Kidney (tissue), 14 donors: ENCODE results near the gene APLNR. TPM values are rescaled to one million over a fixed set of nuclear protein-coding genes. Genes with fewer than 3 reads are reported as not detected.

Experiments
- DNase-seq, 5 donors: peaks; one replicate each; pipeline ENCODE4 v3.0.0-alpha.2; 2013 to 2020
- FAIRE-seq: peaks from 2 replicates; lab custom pipeline; 2012; peaks lifted over from hg19 to GRCh38; lab: Jason Lieb, UNC
- H3K27ac ChIP-seq, 2 donors: one replicate each; pipeline ENCODE4 v1.7.0; 2013; ENCODE audit warnings: low read depth in 2 of 2, low read length in 2 of 2, inconsistent platforms in 1 of 2
- H3K27me3 ChIP-seq: one replicate; pipeline ENCODE4 v1.7.1; 2013; ENCODE audit warnings: low read length, inconsistent platforms; ENCODE audit not compliant: control insufficient read depth, insufficient read depth
- H3K36me3 ChIP-seq, 3 donors: one replicate each; pipeline versions ENCODE4 v1.7.0 to v1.7.1; 2013; ENCODE audit warnings: low read length in 3 of 3, control low read depth in 1 of 3, inconsistent platforms in 1 of 3; ENCODE audit not compliant: insufficient read depth in 3 of 3, control insufficient read depth in 2 of 3
- H3K4me1 ChIP-seq, 3 donors: one replicate each; pipeline versions ENCODE4 v1.7.0 to v1.7.1; 2013; ENCODE audit warnings: low read length in 3 of 3, inconsistent platforms in 1 of 3, low read depth in 1 of 3; ENCODE audit not compliant: control insufficient read depth in 2 of 3, insufficient read depth in 2 of 3
- H3K4me3 ChIP-seq, 3 donors: one replicate each; pipeline versions ENCODE4 v1.7.0 to v1.8.1; 2013; ENCODE audit warnings: low read length in 3 of 3, control low read depth in 1 of 3, inconsistent platforms in 1 of 3
- H3K9ac ChIP-seq, 3 donors: one replicate each; pipeline versions ENCODE4 v1.7.0 to v1.7.1; 2013; ENCODE audit warnings: low read length in 3 of 3, control low read depth in 1 of 3, inconsistent platforms in 1 of 3
- H3K9me3 ChIP-seq, 3 donors: one replicate each; pipeline versions ENCODE4 v1.7.0 to v1.7.1; 2013; ENCODE audit warnings: low read length in 3 of 3, control low read depth in 1 of 3, inconsistent platforms in 1 of 3; ENCODE audit not compliant: control insufficient read depth in 2 of 3, insufficient read depth in 1 of 3
- intact Hi-C: fragments of 100-400 bp; cut with DNase I; formaldehyde crosslinking; loops from one replicate; pipeline ENCODE4 v1.11.1; 2022
- polyA plus RNA-seq: library from polyadenylated mRNA; stranded (reverse); fragments of 350-450 nt; fragmentation: Illumina TruSeq; extraction: RNeasy Lipid Tissue Mini Kit (QIAGEN cat#74804); gene quantifications from one replicate; pipeline ENCODE4 v1.2.3, GENCODE V29; 2014; ENCODE audit warnings: low read depth, low replicate concordance; ENCODE audit not compliant: insufficient read depth
- total RNA-seq: library from RNA; stranded (reverse); fragmentation: NEBNext Ultra II Directional; extraction: Animal tissue kit (Norgen Biotek cat#: 25700); gene quantifications from one replicate; pipeline ENCODE4 v1.2.1, GENCODE V29; 2021
- TF ChIP-seq, protein P1 (sequence below): IDR thresholded peaks from 3 replicates; pipeline ENCODE4 v1.5.1; 2012; ENCODE audit warnings: mild to moderate bottlenecking, moderate library complexity, borderline replicate concordance; ENCODE audit not compliant: insufficient read depth; ENCODE audit errors: extremely low read depth
- donor health status: control.
- donor health status: control.
- donor health status: control.
- donor health status: control.
- donor health status: control.
- donor health status: DM: yes; HTN: yes; CAD: no.
- donor health status: Normal renal cell carcinoma (clear cell type).

The APLNR gene
- total and polyA plus RNA-seq, 2 donors from 2014 or later: 5.3 to 16.6 TPM

DNA sequence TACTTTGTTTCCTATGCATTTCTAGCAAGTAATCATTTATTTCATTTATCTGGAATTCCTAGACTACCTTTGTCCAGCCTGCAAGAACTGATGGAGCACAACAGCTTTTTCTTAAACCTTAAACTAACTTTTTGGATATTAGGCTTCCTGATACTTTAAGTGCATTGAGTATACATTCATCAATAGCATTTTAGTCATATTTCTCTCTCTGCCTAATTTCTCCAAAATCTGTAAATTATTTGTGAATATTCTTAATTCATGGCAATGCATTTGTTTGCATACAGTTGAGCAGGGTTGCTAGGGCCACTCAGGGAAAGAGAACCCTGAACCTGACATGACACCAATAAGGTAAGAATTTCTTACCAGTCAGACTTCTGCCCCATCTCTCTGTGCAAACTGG is 29.1 kb upstream of the APLNR start:
- FAIRE-seq (no peak), DNase-seq (no peak)
- H3K4me3 ChIP-seq: no peak overlapping the region
- H3K27ac ChIP-seq: no peak overlapping the region
- H3K9me3 ChIP-seq: no peaks in the 10 kb centered on the region
- no peak overlapping the region for H3K9ac ChIP-seq
- TF ChIP-seq, protein P1, sequence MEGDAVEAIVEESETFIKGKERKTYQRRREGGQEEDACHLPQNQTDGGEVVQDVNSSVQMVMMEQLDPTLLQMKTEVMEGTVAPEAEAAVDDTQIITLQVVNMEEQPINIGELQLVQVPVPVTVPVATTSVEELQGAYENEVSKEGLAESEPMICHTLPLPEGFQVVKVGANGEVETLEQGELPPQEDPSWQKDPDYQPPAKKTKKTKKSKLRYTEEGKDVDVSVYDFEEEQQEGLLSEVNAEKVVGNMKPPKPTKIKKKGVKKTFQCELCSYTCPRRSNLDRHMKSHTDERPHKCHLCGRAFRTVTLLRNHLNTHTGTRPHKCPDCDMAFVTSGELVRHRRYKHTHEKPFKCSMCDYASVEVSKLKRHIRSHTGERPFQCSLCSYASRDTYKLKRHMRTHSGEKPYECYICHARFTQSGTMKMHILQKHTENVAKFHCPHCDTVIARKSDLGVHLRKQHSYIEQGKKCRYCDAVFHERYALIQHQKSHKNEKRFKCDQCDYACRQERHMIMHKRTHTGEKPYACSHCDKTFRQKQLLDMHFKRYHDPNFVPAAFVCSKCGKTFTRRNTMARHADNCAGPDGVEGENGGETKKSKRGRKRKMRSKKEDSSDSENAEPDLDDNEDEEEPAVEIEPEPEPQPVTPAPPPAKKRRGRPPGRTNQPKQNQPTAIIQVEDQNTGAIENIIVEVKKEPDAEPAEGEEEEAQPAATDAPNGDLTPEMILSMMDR: no peak
- intact Hi-C loops: no loop called here
- H3K27me3 ChIP-seq: no peaks in the 10 kb centered on the region
- peaks cover 0 to 5% (median 0%) of the 10 kb centered on the region in 3 donors for H3K4me1 ChIP-seq
- H3K36me3 ChIP-seq: no peaks in the 10 kb centered on the region

DNA sequence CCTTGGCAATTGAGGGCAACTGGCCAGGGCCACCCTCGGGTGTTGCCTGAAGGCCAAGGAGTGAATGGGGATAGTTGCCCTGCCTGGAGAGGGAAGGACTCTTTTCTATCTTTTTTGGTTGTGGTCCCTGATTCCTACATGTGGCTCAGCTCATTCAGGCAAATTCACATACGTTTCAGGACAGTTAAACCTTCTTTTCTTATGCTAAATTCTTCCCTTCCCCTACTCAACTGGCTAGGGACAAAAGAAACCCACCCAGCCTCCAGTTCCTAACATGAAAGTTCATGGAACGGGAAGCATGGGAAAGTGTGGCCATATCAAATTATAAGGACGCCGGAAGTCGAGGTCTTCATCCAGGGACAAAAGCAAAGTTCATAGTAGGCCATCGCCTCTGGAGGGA is 26.3 kb upstream of the APLNR start:
- Histone ChIP-seq H3K9ac (no peak overlapping the region), H3K4me1 (no peaks in the 10 kb centered on the region), H3K27me3 (no peaks in the 10 kb centered on the region), H3K4me3 (no peak overlapping the region), H3K36me3 (no peaks in the 10 kb centered on the region), H3K27ac (no peak overlapping the region), H3K9me3 (no peaks in the 10 kb centered on the region)
- DNase-seq (no peak), FAIRE-seq (no peak)
- intact Hi-C loops: no loop called here
- TF ChIP-seq, protein P1: no peak

DNA sequence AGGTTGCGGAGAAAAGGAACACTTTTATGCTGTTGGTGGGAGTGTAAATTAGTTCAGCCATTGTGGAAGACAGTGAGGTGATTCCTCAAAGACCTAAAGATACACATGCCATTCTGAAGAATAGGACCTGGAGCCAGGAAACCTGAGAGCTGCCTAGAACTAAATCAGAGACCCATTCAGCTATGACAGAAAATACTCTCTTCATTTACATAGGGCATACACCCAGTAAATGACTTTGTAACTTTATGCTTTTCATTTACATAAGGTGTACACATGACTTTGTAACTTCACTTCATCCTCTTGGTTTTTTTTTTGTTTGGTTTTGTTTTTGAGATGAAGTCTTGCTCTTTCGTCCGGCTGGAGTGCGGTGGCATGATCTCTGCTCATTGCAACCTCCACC is 25.1 kb upstream of the APLNR start:
- FAIRE-seq: no peak

More for the DNA sequence above, 25.1 kb upstream of the APLNR start:
- DNase-seq: no peak
- no peak overlapping the region for H3K27ac ChIP-seq
- no peaks in the 10 kb centered on the region for H3K4me1 ChIP-seq
- H3K27me3 ChIP-seq: no peaks in the 10 kb centered on the region
- intact Hi-C loops: no loop called here
- TF ChIP-seq, protein P1: no peak
- H3K4me3 ChIP-seq: no peak overlapping the region
- H3K9me3 ChIP-seq: no peaks in the 10 kb centered on the region
- no peaks in the 10 kb centered on the region for H3K36me3 ChIP-seq
- H3K9ac ChIP-seq: no peak overlapping the region
